ENCODE measurements around the gene USP3.
"Not testable (repeated sequence)": the region's sequence is repeated elsewhere in the genome, so short reads cannot be mapped to it uniquely, and the experiment has no call there.

USP3 gene

GRCh38 chr15:63519548-63520178 is 15.3 kb downstream of the USP3 start:
- TF ChIP-seq CTCF (IDR thresholded peaks at IDR 0.05; ENCODE audit: extremely low read depth, missing control alignments): no peak
- DNase-seq (ENCODE audit: low spot score): no peak

DNA sequence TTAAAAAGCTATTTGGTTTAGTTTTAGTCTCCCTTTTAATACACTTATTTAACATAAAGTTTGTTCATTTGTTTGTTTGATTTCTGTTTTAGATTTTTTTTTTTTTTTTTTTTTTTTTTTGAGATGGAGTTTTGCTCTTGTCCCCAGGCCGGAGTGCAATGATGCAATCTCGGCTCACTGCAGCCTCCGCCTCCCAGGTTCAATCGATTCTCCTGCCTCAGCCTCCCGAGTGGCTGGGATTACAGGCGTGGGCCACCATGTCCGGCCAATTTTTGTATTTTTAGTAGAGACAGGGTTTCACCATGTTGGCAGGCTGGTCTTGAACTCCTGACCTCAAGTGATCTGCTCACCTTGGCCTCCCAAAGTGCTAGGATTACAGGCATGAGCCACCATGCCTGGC is 16.1 kb downstream of the USP3 start:
- not testable (repeated sequence) for DNase-seq (ENCODE audit: low spot score)

DNA sequence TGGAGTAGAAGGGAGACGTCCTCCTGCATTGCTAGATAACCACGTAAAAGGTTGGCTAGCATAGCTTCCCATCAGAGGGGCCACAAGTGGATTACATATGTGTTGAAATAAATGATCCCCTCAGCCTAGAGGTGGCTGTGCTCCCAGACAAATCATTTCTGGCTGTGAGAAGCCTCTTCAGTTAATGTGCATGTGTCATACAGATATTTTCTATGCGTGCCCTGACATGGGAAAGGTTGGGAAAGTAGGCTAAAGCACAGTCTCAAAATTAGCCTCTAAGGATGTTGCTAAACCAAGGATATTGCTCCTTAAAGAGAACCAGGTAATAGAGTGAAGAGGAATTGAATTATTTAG is 17.8 kb downstream of the USP3 start:
- no peak for DNase-seq (ENCODE audit: low spot score)
- TF ChIP-seq CTCF (IDR thresholded peaks at IDR 0.05; ENCODE audit: extremely low read depth, missing control alignments): no peak

DNA sequence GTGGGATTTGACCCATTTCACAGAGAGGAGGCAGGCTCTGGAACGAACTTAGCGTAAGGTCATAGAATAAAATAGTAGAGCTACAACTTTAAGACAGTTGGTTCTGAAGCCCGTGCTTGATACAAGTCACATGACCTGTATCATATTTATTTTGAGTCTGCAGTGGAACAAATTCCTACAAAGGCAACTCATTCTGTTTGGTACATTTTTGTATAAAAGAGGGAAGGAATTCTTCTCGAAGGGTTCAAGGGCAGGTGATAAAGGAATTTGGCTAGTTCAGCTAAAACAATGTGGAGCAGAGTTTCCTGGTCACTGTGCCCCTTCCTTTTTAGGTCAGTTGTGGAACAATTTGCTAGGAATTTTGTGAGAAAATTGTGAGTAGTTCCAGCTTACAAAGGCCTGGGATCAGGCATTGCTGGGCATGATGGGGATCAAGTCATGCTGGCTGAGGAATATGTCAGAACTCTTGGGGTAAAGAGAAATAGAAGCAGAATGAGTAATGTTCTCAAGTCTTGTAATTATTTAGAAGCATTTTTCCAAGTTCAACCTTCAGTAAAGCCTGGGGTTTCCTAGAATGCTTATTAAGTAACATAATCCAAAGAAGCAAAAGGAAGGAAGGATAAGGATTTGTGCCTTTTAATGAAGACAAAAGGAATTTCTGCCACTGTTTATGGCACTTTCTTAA is 19.1 kb downstream of the USP3 start:
- DNase-seq (ENCODE audit: low spot score): no peak
- no peak for TF ChIP-seq CTCF (IDR thresholded peaks at IDR 0.05; ENCODE audit: extremely low read depth, missing control alignments)

- DNase-seq (ENCODE audit: low spot score): no peak
- no peak for TF ChIP-seq CTCF (IDR thresholded peaks at IDR 0.05; ENCODE audit: extremely low read depth, missing control alignments)
Observed at GRCh38 chr15:63524316-63525015, 20.1 kb downstream of the USP3 start.

DNA sequence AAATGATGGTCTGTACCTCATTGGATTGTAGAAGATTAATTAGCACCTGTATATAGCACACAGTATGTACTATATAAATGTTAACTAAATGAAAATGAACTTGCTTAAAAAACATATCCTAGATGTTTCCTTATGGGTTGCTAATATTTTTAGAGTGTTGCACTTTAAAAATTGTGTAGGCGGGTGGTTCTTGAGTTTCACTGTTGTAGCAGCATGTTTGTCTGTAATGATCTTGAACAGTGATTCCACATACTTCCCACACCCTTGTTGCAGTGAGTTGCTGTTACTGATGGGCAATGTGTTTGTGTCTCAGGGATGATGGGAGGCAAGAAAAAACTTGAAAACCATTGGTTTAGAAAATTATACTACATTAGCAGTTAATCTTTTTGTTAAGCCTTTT is 22.0 kb downstream of the USP3 start:
- no peak for DNase-seq (ENCODE audit: low spot score)

GRCh38 chr15:63528138-63528659 is 23.8 kb downstream of the USP3 start:
- no peak for DNase-seq (ENCODE audit: low spot score)

More for the DNA sequence above, 22.0 kb downstream of the USP3 start:
- TF ChIP-seq CTCF (IDR thresholded peaks at IDR 0.05; ENCODE audit: extremely low read depth, missing control alignments): no peak

More at GRCh38 chr15:63528138-63528659, 23.8 kb downstream of the USP3 start:
- TF ChIP-seq CTCF (IDR thresholded peaks at IDR 0.05; ENCODE audit: extremely low read depth, missing control alignments): no peak
